Activated T-cell treated with anti-CD3 and anti-CD28 coated beads for 1 hour (primary cell): ENCODE measurements around the gene NCF2.
A peak's percentile ranks its signal among the peaks of the same experiment; 100 is the strongest.
"Not testable (repeated sequence)": the region's sequence is repeated elsewhere in the genome, so short reads cannot be mapped to it uniquely, and the experiment has no call there.

Experiments used
- DNase-seq: peaks from one replicate; pipeline ENCODE4 v3.0.0-alpha.2; 2020; ENCODE audit warnings: low read depth

Gene NCF2, protein sequence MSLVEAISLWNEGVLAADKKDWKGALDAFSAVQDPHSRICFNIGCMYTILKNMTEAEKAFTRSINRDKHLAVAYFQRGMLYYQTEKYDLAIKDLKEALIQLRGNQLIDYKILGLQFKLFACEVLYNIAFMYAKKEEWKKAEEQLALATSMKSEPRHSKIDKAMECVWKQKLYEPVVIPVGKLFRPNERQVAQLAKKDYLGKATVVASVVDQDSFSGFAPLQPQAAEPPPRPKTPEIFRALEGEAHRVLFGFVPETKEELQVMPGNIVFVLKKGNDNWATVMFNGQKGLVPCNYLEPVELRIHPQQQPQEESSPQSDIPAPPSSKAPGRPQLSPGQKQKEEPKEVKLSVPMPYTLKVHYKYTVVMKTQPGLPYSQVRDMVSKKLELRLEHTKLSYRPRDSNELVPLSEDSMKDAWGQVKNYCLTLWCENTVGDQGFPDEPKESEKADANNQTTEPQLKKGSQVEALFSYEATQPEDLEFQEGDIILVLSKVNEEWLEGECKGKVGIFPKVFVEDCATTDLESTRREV

DNA sequence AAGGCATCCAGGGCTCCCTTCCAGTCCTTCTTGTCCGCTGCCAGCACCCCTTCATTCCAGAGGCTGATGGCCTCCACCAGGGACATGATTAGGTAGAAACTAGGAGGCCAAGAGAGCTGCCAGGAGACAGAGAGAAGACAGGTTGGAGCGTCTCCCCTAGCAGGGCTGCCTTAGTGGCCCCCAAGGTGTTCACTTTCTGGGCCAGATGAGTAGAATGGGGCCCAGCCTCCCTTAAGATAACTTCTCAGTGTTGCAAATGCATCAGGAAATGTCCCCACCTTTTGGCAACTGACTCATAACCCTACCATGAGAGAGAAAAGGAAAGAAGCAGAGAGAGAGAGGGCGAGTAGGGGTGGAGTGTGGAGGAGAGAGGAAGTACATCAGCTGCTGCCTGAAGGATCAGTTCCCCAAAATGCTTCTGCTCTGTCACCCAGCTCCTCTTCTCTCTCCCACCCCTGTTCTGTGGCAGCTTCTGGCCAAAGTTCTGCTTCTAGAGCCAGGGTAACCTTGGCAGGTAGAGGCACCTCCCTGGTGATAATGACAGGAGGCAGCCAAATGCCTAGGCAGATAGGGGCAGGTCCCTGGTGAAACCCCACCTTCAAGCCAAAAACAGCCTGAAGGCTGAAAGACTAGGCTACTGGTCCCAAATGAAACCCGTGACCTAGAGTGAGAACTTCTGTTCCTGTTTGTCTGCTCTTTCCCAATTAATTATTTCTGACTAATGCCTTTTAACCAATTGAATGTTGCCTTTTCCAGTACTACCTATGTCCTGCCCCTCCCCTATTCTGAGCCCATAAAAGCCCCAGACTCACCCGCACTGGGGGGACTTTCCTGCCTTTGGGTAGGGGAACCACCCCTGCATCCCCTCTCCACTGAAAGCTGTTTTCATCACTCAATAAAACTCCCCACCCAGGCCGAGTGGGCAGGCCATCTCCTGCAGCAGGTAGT is at the start of gene NCF2:
Gene NCF2 (minus strand): TSS at position 216 of the 948 bp plus-strand sequence. CDS start 130 bp downstream, at position 86.
- DNase-seq = no peak

DNA sequence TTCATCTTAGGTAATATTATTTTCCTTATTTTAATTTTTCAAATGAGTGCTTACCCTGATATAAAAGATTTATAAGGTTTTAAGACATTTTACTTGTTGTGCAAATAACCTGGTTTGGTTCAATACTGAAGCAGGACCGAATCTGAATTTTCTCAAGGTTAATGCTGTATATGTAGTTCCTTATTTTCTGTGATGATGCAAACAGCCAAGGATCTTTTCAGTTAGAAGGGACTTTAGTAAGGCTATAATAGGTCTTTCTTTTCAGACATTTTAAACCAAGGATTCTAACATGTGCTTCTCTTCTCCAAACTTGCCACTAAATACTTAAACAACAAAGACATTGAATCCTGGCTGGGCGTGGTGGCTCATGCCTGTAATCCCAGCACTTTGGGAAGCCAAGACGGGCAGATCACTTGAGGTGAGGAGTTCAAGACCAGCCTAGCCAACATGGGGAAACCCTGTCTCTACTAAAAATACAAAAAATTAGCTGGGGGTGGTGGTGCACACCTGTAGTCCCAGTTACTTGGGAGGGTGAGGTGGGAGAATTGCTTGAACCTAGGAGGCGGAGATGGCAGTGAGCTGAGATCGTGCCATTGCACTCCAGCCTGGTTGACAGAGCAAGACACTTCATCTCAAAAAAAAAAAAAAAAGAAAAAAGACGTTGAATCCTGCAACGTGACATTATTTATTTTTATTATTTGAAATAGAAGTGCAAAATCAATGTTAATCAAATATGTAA is 48.6 kb upstream of the NCF2 start:
- DNase-seq = no peak

DNA sequence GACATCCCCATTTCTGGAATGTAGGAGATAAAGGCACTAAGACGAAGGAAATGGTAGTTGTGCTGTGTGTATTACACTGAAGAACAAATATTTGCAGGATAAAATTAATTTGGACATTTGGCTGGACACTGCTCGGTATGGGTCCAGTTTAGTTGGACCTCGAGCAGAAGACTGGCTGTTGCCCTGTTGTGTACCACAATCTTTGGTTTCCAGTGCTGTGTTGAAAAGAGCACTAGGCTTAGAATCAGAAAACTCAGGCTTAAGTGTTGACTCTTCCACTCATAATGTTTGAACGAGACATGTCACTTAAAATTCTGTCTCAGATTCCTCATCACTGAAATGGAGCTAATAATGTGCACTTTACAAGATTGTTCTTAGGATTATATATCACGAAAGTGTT is 46.5 kb upstream of the NCF2 start:
- DNase-seq = no peak

DNA sequence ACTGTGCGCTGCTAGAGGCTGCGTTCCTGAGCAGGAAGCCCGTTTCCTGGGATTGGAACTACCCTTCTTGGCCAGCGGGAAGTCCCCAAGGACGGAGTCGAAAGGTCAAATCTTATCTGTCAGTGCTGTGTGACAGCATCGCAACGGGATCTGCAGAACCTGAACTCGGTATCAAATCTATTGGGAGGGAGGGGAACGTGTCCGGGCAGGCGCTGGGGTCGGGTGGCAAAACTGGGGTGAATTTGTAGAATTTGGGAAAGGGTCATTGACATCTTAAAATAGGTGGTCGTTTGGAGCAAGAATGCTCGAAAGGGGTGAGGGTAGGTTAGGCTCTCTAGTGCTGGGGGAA is 46.0 kb upstream of the NCF2 start:
- DNase-seq = no peak

DNA sequence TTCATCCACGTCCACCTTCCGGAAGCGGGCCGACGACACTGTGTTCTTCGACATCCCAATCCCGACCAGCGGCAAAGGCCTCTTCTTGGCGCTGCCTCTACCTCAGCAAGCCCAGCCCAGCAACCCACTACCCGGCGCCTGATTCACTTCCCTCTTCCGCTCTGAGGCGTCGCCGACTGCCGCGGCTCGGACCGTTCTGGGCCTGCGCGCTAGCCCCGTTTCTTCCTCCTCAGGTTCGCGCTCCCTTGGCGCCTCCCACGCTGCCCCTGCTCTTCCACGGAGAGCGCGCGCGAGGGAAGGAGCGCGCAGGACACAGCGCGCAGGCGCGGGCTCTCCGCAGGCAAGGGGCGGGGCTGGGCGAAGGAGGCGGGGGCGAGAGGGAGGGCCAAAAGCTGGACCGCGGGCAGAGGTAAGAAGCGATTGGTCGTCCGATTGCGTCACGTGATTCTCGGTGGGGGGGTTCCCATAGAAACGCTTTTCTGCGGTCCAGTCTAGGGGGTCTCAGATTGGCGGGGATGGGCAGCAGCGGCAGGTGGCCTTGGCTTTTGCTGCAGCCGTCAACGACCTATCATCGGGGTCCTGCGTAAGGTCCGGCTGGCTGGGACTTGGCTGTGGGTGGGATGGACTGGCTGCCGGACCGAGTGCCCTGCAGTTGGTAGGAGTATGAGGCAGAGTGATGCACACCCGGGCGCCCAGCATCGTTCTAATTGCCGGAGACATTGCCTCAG is 45.5 kb upstream of the NCF2 start, which contains the start of gene ARPC5:
Gene ARPC5 (minus strand): TSS at position 178 of the 728 bp plus-strand sequence. CDS start 124 bp downstream, at position 54.
- DNase-seq = peak; percentile 95

DNA sequence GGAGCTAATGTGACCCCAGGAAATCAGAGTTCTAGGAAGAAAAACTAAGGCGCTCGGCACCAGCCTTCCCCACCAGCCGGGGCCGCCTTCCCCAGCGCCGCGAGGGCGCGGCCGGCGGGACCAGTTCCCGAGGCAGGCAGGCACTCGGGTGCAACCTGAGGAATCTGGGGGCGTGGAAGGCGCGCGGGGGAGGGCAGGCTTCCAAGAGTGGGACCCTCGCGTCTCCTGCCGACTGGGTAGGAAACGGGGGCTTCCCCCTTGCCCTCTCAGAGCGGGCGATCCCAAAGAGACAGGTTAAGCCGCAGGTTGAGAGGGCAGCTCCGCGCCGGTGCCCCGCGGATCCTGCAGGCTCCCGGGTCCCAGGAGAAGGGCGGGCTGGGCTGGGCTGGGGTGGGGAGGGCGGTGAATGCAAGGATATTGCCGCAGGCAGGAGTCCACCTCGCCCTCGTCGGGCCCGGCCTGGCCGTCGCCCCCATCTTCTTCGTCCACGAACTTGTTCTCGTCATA is 44.9 kb upstream of the NCF2 start:
- peak; percentile 9 for DNase-seq

DNA sequence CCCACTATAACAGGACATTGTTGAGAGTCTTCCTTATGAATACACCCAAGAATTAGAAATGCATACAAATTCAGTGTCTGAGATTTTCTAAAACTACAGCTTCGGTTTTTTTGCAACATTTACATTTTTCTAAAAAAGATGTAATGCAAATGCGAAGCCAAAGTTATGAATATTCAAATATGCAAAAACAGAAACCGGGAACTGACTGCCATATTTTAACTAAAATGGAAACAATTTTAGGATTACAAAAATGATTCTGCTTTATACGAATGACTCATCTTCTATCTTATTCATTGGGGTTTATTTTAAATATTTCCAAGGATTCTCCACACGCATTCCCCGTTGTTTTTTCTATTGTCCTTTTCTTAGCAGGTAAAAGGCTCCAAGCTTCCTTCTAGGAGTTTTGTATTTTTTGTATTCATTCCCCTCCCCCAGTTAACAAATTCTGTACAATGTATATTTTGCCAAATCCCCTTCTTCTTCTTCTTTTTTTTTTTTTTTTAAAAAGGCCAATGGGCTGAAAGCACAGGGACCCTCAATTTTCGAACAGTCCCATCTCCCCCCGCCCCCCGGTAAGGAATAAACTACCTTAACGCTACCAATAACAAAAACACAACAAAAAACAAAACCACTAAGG is 44.3 kb upstream of the NCF2 start:
- no peak for DNase-seq

DNA sequence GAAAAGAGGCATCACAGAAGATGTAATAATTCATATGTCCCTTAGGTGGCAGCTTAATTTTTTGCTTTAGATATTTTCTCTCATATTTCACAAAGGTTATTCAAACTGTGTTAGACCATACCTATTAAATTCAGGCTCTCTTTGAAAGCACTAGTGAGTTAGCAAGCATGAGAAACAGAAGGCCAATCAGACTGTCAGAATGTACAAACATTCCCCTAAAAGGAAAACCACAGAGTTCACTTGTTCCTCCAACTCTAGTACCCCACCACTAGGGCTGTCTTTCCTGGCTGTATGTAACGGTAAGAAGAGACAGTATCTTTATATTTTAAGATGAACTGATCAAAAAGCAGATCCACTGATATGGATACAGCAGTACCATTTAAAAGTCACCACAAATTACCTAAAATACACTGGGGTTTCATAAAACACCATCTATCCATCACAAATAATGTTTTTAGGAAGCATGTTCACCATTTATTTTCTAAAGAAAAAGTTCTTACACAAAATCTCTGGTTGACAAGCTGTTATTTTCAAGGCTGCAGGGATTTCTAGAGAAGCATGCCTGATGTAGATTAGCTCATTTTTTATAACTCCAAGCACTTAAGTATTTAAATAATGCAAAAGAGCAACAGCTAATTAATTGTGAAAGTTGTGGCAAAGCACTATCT is 43.6 kb upstream of the NCF2 start:
- DNase-seq = no peak

DNA sequence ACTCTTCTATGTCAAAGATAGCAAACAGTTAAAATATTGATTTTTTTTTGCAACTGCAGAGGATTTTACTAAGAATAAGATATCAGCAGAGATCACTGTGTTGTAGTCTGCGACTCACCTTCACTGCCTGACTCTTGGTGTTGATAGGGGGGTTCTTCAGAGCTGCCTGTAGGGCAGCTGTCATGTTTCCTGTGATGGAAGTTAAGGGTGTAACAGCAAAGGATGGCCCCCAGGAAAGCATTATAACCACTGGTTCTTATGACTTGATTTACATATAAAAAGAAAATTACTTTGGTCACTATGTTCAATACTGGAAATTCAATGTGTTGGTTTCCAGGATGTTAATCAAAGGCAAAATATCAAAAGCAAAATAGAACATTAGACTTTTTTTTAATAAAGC is 42.7 kb upstream of the NCF2 start:
- DNase-seq = no peak

DNA sequence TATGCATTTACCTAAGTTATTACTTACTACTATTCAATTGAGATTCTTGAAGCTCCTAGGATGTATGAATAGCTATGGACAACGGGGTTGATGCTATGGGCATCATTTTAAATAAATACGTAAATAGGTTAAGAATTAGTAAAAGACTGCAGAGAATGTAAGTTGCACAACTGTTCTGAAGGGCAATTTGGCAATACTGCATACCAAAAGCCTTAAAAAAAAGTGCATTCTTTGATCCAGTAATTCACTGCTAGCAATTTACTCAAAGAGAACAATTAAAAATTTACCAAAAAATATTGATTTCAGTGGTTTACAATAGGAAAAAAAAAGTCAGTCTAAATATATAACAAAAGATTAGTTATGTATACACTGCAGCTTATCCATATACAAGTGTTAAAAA is 41.9 kb upstream of the NCF2 start:
- DNase-seq = no peak

DNA sequence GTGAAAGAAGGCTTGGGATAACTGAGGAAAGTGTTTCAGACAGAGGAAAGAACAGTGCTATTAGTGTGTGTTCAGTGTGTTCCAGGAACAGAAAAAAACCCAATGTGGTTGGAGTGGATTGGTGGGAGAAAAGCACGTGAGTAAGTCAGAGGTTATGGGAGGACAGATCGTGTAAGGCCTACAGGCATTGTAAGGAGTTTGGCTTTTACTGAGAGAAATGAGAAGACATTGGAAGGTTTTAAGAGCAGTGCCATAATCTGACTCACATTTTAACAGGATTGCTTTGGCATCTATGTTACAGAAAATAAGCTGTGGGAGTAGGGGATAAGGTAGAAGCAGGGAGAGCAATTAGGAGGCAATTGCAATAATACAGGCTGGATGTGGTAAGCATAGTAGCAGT is 40.5 kb upstream of the NCF2 start:
- DNase-seq = no peak

DNA sequence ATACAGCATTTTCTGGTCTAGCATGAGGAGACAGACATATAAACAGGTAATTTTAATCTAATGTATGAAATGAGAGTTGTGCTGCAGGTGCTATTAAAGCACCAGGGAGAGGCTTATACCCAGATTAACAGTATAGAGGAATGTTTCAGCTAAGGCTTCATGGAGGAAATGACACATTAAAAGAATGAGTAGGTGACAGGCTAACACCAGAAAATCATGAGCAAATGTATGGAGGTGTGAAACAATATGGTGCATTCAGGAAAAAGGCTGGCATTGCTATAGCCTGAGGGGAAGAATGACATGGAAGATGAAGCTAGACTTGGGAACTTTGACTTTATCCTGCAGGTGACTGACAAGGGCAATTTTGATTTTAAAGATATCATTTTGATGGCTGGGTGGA is 38.3 kb upstream of the NCF2 start:
- no peak for DNase-seq

DNA sequence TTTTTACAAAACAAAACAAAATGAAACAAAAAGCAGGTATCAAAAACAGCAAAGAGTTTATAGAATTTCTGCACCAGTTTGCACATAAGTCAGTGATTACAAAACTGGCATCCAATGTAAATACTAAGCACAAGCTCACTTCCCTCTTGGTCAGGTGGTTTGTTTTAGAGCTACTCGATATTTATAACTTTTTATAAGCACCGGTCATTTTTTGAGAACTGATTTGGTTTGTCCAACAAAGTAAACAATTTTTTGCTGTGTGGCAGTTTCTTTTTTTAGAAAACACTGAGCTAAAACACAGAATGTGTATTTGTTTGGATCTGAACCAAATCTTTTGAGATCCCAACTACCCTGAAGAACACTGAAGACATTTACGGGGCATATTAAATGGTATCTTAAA is 36.0 kb upstream of the NCF2 start:
- not testable (repeated sequence) for DNase-seq

DNA sequence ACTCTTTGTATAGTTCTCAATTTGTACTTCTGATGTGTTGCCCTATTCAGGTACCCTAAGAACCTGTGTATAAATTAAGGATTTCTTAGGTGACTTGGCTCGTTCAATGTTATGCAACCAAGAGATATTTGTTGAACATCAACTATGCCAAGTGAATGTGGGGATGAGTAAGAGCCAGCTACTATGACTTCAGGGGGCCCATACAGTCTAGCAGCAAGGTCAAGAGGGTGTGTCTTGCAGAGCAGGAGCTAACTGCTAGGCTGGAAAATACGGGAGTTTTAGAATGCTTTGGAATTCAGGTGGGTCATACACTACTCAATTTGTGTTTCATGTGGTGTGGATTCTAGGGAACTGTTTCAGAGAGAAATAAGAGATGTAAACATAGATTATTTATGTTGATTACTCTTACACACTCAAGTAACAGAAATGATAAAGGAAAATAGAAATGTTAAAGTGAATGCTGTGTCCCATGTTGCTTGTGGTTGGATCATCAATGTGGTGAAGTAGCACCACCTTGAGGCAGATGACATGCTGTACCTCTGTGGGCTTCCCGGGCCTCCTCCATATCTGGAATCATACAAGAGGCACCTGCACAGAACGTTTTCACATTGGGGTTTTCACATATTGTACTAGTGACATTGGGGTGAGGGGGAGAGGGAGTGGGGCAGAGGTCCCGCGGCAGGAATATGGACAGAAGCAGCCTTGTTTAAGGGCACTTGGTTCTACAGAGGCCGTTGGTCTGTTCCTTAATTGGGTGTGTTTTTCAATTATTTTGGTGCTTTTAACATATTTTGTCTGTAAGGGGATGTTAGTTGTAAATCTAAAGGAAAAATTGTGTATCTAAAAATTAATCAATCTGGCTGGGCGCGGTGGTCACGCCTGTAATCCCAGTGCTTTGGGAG is 32.9 kb upstream of the NCF2 start:
- peak; percentile 13 for DNase-seq

DNA sequence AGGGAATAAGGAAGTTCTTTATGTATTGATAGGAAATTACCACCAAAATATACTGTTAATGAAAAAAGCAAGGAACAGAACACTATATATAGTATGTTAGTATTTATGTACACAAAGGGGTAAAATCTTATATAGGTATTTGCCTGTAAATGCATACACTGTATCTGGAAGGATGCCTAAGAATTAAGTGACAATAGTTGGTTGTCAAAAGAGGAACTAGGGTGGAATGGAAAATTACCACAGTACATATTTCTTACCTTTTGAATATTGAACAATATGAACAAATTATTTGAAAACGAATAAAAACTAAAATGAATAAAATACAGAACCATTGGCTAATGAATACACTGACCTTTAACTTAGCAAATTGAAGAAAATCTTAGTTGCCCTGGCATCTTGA is 31.8 kb upstream of the NCF2 start:
- DNase-seq = no peak

DNA sequence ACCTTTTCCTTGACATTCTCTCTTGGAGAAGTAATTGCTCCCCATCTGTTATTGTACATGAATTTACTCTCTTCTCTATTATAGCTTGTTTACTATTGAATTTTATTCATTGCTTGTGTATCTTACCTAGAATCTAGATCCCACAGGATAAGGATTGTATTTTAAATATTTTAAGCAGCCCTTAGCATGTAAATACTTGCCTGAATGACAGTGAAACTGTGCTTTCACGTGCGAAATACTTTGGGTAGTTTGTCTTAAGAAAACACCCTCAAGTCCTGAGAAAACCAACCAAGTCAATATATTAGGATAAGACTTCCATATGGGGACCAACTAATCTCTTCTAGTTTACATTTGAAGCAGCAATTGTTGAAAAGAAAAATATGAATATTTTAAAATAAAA is 30.1 kb upstream of the NCF2 start:
- DNase-seq = no peak

DNA sequence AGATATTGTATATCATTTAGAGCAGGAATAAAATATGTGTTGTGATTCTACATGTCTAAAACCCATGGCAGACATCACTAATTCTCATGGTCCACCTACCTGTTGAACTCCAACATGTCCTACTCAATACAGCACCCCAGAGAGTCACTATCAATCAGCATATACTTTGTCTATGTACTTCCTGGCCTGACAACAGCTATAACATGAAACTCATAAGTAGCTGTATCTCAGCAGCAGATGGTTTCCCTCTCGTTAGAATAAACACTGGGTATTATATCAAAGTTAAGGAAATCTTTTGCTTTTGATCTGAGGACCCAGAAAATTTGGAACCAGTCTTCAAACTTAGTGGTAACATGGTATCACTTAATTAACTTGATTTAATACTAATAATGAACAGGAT is 29.5 kb upstream of the NCF2 start:
- no peak for DNase-seq

DNA sequence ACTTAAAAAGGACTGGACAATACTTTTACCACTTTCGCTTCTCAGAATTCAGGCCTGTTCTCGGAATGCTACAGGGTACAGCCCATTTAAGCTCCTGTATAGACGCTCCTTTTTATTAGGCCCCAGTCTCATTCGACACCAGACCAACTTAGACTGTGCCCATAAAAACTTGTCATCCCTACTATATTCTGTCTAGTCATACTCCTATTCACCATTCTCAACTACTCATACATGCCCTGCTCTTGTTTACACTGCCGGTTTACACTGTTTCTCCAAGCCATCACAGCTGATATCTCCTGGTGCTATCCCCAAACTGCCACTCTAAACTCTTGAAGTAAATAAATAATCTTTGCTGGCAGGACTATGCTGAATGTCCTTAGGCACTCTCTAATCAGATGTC is 27.9 kb upstream of the NCF2 start:
- not testable (repeated sequence) for DNase-seq

DNA sequence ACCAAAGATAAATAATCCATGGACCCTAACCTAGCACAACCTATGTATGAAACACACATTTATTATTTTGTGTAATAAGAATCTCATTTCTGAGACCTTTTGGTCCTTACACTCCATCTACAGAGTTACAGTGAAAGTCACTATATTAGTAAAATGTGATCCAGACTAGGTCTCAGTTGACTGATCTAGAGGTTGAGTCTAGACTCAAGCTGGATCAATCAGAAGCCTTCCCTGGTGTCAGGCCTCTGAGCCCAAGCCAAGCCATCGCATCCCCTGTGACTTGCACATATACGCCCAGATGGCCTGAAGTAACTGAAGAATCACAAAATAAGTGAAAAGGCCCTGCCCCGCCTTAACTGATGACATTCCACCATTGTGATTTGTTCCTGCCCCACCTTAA is 22.7 kb upstream of the NCF2 start:
- DNase-seq = not testable (repeated sequence)
